Brain microvascular endothelial cell (primary cell): ENCODE data around the gene CEACAM4.
"Not testable (repeated sequence)": the region's sequence is repeated elsewhere in the genome, so short reads cannot be mapped to it uniquely, and the experiment has no call there.

ENCODE experiments used
- DNase-seq: peaks from one replicate; pipeline ENCODE4 v3.0.0-alpha.2; 2020
- H3K27ac ChIP-seq: fragments of 250-450 bp; sonication (Bioruptor Pico); 2 replicates; pipeline ENCODE4 v1.5.1; 2020; ENCODE audit warnings: mild to moderate bottlenecking, moderate library complexity
- H3K27me3 ChIP-seq: fragments of 250-450 bp; sonication (Bioruptor Pico); replicated peaks from 2 replicates; pipeline ENCODE4 v1.5.1; 2020; ENCODE audit warnings: mild to moderate bottlenecking
- H3K36me3 ChIP-seq: fragments of 250-450 bp; sonication (Bioruptor Pico); replicated peaks from 2 replicates; pipeline ENCODE4 v1.5.1; 2020; ENCODE audit warnings: mild to moderate bottlenecking
- H3K4me3 ChIP-seq: 2 replicates; pipeline ENCODE4 v1.5.1; 2011; ENCODE audit warnings: low read depth, mild to moderate bottlenecking, control low read depth, low read length, moderate library complexity
- CTCF ChIP-seq: IDR thresholded peaks from 2 replicates; pipeline ENCODE4 v1.5.1; 2011; ENCODE audit warnings: low read depth, mild to moderate bottlenecking, moderate library complexity, low read length, control low read depth, inconsistent platforms; ENCODE audit errors: missing control alignments
- in situ Hi-C: cut with HindIII; loops from 2 replicates; pipeline ENCODE4 v1.10.0; 2017; ENCODE audit warnings: low sequenced_read_pairs, low pct_ligation_motif_present

CEACAM4 gene

GRCh38 chr19:41626877-41627276 lies at the start of gene CEACAM4:
Gene CEACAM4 (minus strand): TSS chr19:41627074. CDS start chr19:41626963, 111 bp downstream.
- no peak for DNase-seq
- in situ Hi-C loops, result no loop called here
- Histone ChIP-seq H3K36me3 (no peaks in the 10 kb centered on the region), H3K27ac (no peak within 1 kb of the TSS), H3K27me3 (no peaks in the 10 kb centered on the region), H3K4me3 (no peak within 1 kb of the TSS)
- TF ChIP-seq CTCF, result no peak

GRCh38 chr19:41671486-41671885 lies 44.6 kb upstream of the CEACAM4 start:
- H3K4me3 ChIP-seq, result no peak overlapping the region
- no peak overlapping the region for H3K27ac ChIP-seq
- in situ Hi-C loops, result no loop called here
- TF ChIP-seq CTCF, result no peak
- no peaks in the 10 kb centered on the region for H3K27me3 ChIP-seq
- no peaks in the 10 kb centered on the region for H3K36me3 ChIP-seq
- DNase-seq, result no peak

GRCh38 chr19:41670755-41671154 lies 43.9 kb upstream of the CEACAM4 start:
- Histone ChIP-seq H3K36me3 (no peaks in the 10 kb centered on the region), H3K27me3 (no peaks in the 10 kb centered on the region), H3K27ac (no peak overlapping the region), H3K4me3 (no peak overlapping the region)
- in situ Hi-C loops, result no loop called here
- DNase-seq, result no peak
- TF ChIP-seq CTCF, result no peak

GRCh38 chr19:41668315-41668714 lies 41.4 kb upstream of the CEACAM4 start:
- no peak overlapping the region for H3K4me3 ChIP-seq
- in situ Hi-C loops, result no loop called here
- H3K36me3 ChIP-seq, result no peaks in the 10 kb centered on the region
- H3K27me3 ChIP-seq, result no peaks in the 10 kb centered on the region
- no peak for TF ChIP-seq CTCF
- H3K27ac ChIP-seq, result no peak overlapping the region
- DNase-seq, result no peak

GRCh38 chr19:41666075-41666474 lies 39.2 kb upstream of the CEACAM4 start:
- TF ChIP-seq CTCF, result no peak
- DNase-seq, result no peak

GRCh38 chr19:41657157-41657556 lies 30.3 kb upstream of the CEACAM4 start:
- no peak overlapping the region for H3K4me3 ChIP-seq
- H3K36me3 ChIP-seq, result no peaks in the 10 kb centered on the region
- no peak overlapping the region for H3K27ac ChIP-seq
- in situ Hi-C loops, result no loop called here
- TF ChIP-seq CTCF, result no peak
- no peaks in the 10 kb centered on the region for H3K27me3 ChIP-seq
- no peak for DNase-seq

More at GRCh38 chr19:41666075-41666474, 39.2 kb upstream of the CEACAM4 start:
- no peak overlapping the region for H3K4me3 ChIP-seq
- no peaks in the 10 kb centered on the region for H3K27me3 ChIP-seq
- H3K36me3 ChIP-seq, result no peaks in the 10 kb centered on the region
- H3K27ac ChIP-seq, result no peak overlapping the region
- in situ Hi-C loops, result no loop called here

GRCh38 chr19:41656756-41657155 lies 29.9 kb upstream of the CEACAM4 start:
- H3K27me3 ChIP-seq, H3K36me3 ChIP-seq, H3K4me3 ChIP-seq, DNase-seq, in situ Hi-C loops, H3K27ac ChIP-seq: not testable (repeated sequence)
